GM19043 (cell line): ENCODE measurements around the gene ITGB2.

Source experiments
- ATAC-seq: cut with Tn5 transposase; IDR thresholded peaks from one replicate; pipeline ENCODE4 v1.9.1; 2021; ENCODE audit warnings: low read depth; ENCODE audit not compliant: unreplicated experiment

ITGB2 gene

DNA sequence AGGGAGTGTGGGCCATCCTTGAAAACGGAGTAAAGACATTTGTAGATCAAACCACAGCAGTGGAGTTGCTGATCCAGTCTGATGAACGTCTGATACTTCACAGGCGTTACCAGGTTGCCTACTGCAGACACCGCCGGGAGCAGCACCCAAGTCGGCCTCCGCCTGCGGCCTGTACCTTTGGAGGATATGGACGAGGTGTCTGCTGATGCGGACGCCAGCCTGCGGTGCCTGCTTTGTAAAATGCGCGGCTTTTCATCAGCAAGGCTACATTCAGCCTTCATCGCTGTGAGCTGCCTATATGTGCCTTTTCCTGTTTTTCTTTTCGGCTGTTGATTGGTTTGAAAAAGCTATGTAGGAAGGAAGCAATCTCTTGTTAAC, 35.1 kb upstream of the ITGB2 start:
- no peak for ATAC-seq

DNA sequence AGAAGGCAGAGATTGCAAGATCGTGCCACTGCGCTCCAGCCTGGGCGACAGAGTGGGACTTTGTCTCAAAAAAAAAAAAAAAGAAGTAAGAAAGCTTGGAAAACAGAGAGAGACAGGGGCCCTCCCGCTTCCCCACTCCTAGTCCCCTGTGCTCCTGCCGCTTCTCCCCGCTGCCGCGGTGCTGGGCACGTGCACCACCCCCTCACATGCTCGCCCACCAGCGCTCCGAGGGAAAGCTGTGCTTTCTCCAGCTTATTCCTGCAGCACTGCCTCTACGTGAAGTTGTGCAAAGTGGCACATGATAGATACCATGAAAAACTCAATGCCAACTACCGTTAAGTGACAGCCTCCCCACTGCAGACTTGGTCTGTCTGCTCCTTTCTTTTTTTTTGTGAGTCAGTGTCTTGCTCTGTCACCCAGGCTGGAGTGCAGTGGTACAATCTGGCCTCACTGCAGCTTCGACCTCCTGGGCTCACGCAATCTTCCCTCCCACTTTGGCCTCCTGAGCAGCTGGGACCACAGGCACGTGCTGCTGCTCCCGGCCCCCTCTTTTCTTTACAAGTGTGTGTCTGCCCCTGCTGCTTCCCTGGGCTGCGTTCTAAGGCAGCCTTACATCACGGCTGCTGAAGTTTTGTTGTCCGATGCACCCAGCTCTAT, 34.6 kb upstream of the ITGB2 start:
- ATAC-seq: no peak

DNA sequence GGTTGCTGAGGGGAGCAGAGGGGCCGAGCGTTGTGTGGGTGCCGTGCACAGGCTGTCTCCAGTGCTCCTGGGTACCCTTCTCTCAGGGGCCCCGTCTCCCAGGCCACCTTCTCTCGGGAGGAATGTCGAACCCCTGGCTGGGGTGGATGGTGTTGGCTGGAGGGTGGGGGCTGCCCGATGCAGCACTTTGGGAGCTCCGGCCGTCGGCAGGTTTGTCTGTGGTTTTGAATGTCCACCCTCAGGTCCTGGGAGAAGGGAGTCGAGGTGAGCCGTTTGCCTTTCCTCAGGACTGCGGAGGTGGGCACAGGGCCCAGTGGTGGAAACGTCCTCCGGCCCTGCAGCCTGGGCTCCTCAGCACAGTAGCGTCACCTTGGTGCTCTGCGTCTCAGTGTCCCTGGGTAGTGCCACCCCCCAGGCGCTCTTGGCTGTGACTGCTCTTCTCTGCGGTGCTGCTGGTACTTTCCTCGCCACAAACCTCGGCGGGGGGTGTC, 33.6 kb upstream of the ITGB2 start:
- no peak for ATAC-seq

DNA sequence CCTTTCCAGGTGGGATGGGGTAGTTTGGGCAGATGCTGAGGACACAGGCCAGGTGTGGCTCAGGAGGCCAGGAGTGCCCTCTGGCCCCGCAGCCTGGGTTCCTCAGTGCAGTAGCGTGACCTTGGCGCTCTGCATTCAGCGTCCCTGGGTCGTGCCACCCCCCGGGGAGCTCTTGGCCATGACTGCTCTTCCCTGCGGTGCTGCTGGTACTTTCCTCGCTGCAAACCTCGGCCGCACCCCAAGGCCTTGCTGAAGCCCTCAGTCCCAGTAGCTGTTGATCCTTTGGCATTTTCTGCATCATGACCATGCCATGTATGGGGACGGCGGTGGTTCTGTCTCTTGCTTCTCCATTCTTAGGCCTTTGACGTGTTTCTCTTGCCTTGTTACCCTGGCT, 32.9 kb upstream of the ITGB2 start:
- ATAC-seq: no peak

DNA sequence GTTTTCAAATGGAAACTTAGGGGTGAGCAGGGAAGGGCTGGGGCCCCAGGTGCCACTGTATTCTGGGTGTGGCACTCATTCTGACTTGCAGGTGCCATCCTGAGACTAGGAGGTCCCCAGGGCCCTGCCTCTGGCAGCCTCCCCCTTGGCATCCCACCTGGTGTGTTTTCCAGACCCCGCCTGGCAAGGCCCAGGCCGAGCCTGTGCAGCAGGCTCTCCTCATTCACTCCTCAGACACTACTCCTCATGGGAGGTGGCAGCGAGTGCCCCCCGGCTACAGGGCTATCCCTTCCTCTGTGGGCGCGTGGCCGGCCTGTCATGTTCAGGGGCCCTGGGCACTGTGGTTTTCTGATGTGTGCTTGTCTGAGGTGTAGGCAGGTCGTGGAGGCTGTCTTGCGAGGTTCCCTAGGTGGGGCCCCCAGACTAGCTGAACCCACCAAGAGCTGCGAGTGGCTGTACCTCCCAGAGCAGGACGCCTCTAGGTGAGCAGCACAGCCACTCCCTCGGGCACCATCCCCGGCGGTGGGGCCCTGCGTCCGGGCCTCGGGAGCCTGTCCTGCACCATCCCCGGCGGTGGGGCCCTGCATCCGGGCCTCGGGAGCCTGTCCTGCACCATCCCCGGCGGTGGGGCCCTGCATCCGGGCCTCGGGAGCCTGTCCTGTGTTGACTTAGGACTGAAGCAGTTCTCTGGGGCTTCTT, 32.4 kb upstream of the ITGB2 start:
- no peak for ATAC-seq

- ATAC-seq: no peak
Observed at GRCh38 chr21:44952116-44952928, 31.6 kb upstream of the ITGB2 start.

- ATAC-seq: no peak
Observed at GRCh38 chr21:44951186-44951915, 30.7 kb upstream of the ITGB2 start.

DNA sequence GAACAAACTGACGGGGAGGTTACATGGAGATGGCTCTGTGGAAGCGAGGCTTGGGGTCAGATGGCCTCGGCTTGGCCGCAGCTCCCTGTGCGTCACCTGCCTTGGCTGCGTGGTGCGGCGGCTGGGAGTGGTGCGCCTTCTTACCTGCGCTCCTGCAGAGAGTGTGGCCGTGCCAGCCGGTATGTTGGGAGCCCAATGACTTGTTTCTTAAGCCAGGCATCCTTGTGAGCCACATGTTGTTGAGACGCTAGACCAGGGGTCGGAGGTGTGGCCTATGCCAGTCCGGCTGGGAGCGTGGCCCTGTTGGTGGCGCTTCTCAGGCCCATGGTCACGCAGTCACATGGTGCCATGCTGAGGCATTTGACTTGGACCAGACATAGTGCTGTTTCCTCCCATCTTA, 29.7 kb upstream of the ITGB2 start:
- no peak for ATAC-seq

GRCh38 chr21:44949779-44950198, 29.1 kb upstream of the ITGB2 start:
- ATAC-seq: no peak

- no peak for ATAC-seq
Observed at GRCh38 chr21:44949161-44949778, 28.6 kb upstream of the ITGB2 start.

DNA sequence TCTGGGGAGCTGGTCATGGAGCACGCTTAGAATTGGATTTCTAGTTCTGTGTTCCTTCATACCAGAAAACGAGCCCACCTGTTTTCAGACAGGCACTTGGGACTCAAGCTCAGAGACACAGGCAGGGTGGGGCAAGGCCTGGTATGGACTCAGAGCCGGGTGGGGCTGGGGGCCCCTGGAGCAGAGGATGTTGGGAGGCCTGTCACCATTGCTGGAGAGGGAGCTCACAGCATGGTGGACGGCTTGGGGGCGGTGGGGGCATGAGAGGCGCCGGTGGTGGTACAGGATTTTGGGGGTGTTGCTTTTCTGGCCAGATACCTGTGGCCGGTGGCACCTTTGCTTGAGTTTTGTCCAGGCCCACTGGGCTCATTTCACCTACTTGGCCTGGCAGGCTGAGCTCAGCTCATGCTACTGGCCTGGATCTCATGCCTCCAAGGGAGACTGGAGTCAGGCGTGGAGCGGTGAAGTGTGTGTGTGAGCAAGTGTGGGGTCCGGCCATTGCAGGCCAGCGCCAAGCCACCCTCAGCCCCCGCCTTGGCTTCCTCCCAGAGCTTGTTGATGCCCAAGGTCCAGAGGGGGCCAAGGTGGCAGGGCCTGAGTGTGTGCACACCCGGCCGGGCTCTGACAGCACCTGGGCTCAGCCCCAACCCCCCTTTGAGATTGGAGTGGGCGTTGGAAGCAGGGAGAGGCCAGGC, 27.9 kb upstream of the ITGB2 start:
- ATAC-seq: no peak

GRCh38 chr21:44947930-44948331, 27.2 kb upstream of the ITGB2 start:
- no peak for ATAC-seq

DNA sequence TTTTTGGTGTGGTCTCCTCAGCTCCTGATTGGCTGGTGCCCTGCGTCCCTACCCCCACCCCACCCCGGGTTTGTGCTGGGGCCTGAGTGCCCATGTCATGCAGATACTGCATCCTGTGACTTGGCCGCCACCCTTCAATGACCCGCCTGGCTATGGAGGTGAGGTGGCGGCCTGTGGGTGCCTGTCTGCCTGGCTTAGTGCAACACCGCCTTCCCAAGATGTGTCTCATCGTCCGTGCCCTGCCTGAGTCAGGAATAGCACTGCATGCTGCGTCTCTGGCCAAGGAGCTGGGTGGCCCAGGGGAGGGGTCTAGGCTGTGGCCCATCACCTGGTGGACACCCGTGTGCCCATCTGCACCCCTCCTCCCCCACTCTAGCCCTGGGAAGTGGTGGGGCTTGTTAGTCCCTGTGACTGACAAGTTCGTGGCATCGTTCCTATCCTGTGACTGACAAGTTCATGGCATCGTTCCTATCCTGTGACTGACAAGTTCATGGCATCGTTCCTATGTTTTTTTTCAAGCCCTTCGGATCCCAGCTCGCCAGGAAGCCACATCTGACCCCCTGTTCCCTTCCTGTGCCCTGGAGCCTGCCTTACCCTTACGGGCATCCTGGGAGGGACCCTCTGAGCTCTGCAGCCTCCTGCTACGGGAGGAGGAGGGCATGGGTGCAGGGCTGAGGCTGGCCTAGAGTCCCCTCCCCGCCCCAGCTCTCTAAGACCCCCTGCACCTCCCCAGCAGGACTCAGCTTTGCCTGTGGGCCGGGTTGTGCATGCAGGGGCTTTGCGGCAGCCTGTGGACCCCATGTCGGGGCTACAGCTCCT, 26.6 kb upstream of the ITGB2 start:
- no peak for ATAC-seq

DNA sequence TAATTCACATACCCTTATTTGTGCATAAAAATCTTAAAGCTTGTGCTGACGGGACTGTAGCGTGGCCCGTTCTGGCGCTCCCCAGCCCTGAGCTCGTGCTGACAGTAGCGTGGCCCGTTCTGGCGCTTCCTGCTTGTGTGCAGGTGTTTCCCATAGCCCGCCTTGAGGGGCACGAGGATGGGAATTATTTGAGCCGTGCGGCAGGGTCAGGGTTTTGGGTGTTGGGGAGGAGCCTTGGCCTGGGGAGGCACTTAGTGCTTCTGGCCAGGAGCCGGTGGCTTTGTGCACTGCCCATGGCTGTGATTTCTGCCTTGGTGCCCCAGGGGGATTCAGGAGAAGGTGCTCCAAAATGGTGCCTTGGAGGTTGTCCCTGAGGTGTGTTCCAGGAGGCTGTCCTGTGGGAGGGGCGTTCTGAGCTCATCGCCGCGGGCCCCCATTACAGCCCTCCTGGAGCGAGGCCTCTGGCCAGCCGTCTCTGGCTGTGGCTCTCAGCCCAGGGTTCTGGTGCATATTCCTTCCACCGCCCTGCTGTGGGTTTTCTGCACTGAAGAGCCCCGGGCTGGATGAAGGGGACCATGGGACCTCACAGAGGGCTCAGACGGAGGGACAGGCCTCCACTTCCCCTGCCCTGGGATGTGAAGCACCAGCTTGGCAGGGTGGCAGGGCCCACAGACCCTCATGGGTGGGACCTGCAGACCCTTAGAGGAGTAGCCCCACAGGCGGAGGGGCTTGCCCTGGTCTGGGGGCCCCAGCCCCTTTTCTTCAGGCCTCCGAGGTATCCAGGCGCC, 25.7 kb upstream of the ITGB2 start:
- ATAC-seq: no peak

GRCh38 chr21:44944596-44944995, 23.9 kb upstream of the ITGB2 start:
- no peak for ATAC-seq

GRCh38 chr21:44943686-44944550, 23.2 kb upstream of the ITGB2 start:
- no peak for ATAC-seq

DNA sequence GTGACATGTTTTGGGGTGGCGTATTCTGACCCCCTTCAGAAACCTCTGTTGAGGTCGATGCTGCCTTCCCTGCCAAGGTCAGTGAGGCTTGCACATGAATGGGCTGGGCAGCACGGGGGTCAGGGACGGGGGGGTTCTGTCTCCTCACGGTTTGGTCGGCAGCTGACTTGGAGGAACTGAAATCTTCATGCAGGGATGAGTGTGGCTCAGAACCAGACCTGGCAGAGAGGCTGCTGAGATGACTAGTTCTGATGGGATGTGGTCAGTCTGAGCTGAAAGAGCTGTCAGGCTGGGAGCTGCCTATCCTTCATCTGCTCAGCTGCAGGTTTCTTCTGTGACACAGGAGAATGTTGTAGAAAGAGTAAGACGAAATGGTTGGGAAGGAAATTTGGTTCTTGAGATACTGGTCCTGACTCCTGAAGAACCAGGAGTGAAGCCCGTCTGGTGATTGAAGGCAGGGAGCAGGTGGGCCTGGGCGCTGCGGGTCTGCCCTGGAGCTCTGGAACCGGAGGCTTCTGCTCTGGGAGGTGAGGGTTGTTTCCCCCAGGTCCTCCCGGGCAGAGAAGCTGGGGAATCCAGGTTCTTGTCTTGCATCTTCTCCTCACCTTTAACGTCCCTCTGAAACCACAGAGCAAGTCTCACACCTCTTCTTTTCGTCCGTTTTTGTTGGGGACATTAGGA, 22.4 kb upstream of the ITGB2 start:
- no peak for ATAC-seq
